Effector memory CD8-positive, alpha-beta T cell (primary cell): Measurements from ENCODE around the gene GPC5.

ENCODE experiments used
- ATAC-seq: fragments of 150-1000 bp; cut with Tn5 transposase; replicated peaks from 2 replicates; pipeline ENCODE4 v1.10.0; 2021; ENCODE audit warnings: mild to moderate bottlenecking, moderate library complexity
- DNase-seq, 3 experiments: peaks; one replicate each; pipeline ENCODE4 v3.0.0; 2021
- H3K27ac Mint-ChIP-seq, 2 donors: one replicate each; pipeline ENCODE4 v1.8.0; 2022; ENCODE audit warnings: mild to moderate bottlenecking in 2 of 2, mixed read lengths in 2 of 2, moderate library complexity in 2 of 2
- H3K27me3 Mint-ChIP-seq, 2 donors: one replicate each; pipeline ENCODE4 v1.8.0; 2022; ENCODE audit warnings: mixed read lengths in 2 of 2
- H3K36me3 Mint-ChIP-seq: one replicate; pipeline ENCODE4 v1.8.0; 2022; ENCODE audit warnings: mild to moderate bottlenecking, moderate library complexity, mixed read lengths; ENCODE audit not compliant: insufficient read depth
- H3K4me1 Mint-ChIP-seq, 2 donors: one replicate each; pipeline ENCODE4 v1.8.0; 2022; ENCODE audit warnings: low read depth in 2 of 2, mixed read lengths in 2 of 2
- H3K4me3 Mint-ChIP-seq, 2 donors: one replicate each; pipeline ENCODE4 v1.8.0; 2022; ENCODE audit warnings: mild to moderate bottlenecking in 2 of 2, mixed read lengths in 2 of 2, moderate library complexity in 2 of 2
- H3K9me3 Mint-ChIP-seq, 2 donors: one replicate each; pipeline ENCODE4 v1.8.0; 2022; ENCODE audit warnings: mixed read lengths in 2 of 2

Gene GPC5

GRCh38 chr13:92320323-92320722 is 921.9 kb downstream of the GPC5 start:
- Mint-ChIP-seq H3K36me3 (no peaks in the 10 kb centered on the region), H3K9me3 (peaks cover 0 to 3% of the 10 kb centered on the region in 2 donors), H3K4me3 (no peak overlapping the region), H3K27ac (no peak overlapping the region), H3K27me3 (no peaks in the 10 kb centered on the region), H3K4me1 (no peaks in the 10 kb centered on the region)
- no peak for DNase-seq
- no peak for ATAC-seq

- Mint-ChIP-seq H3K27me3 (no peaks in the 10 kb centered on the region), H3K4me1 (no peaks in the 10 kb centered on the region), H3K27ac (no peak overlapping the region), H3K4me3 (no peak overlapping the region), H3K9me3 (peaks cover 0 to 3% of the 10 kb centered on the region in 2 donors), H3K36me3 (no peaks in the 10 kb centered on the region)
- DNase-seq (no peak), ATAC-seq (no peak)
These were observed 922.8 kb downstream of the GPC5 start for GRCh38 chr13:92321174-92321573.

- DNase-seq (no peak), ATAC-seq (no peak)
- Mint-ChIP-seq H3K36me3 (no peaks in the 10 kb centered on the region), H3K9me3 (peaks cover 4 to 7% of the 10 kb centered on the region in 2 donors), H3K4me1 (no peaks in the 10 kb centered on the region), H3K27me3 (no peaks in the 10 kb centered on the region), H3K27ac (no peak overlapping the region), H3K4me3 (no peak overlapping the region)
These were observed 947.2 kb downstream of the GPC5 start for GRCh38 chr13:92345627-92346026.

GRCh38 chr13:92346046-92346445 is 947.6 kb downstream of the GPC5 start:
- peaks cover 4 to 7% of the 10 kb centered on the region in 2 donors for H3K9me3 Mint-ChIP-seq
- no peaks in the 10 kb centered on the region for H3K27me3 Mint-ChIP-seq
- no peak for ATAC-seq

GRCh38 chr13:92354583-92354982 is 956.2 kb downstream of the GPC5 start:
- no peaks in the 10 kb centered on the region for H3K27me3 Mint-ChIP-seq
- H3K4me1 Mint-ChIP-seq = no peaks in the 10 kb centered on the region
- no peak overlapping the region for H3K4me3 Mint-ChIP-seq
- H3K9me3 Mint-ChIP-seq = peaks cover 14 to 19% of the 10 kb centered on the region in 2 donors
- no peak for ATAC-seq
- no peak overlapping the region for H3K27ac Mint-ChIP-seq
- no peak for DNase-seq
- H3K36me3 Mint-ChIP-seq = no peaks in the 10 kb centered on the region

More at GRCh38 chr13:92346046-92346445, 947.6 kb downstream of the GPC5 start:
- no peak overlapping the region for H3K27ac Mint-ChIP-seq
- no peaks in the 10 kb centered on the region for H3K36me3 Mint-ChIP-seq
- no peaks in the 10 kb centered on the region for H3K4me1 Mint-ChIP-seq
- no peak for DNase-seq
- no peak overlapping the region for H3K4me3 Mint-ChIP-seq

GRCh38 chr13:92355213-92355612 is 956.8 kb downstream of the GPC5 start:
- Mint-ChIP-seq H3K9me3 (peaks cover 14 to 16% of the 10 kb centered on the region in 2 donors), H3K4me1 (no peaks in the 10 kb centered on the region), H3K36me3 (no peaks in the 10 kb centered on the region), H3K27me3 (no peaks in the 10 kb centered on the region), H3K4me3 (no peak overlapping the region), H3K27ac (no peak overlapping the region)
- DNase-seq (no peak), ATAC-seq (no peak)

- DNase-seq (no peak), ATAC-seq (no peak)
- Mint-ChIP-seq H3K4me3 (no peak overlapping the region), H3K27me3 (no peaks in the 10 kb centered on the region), H3K9me3 (peaks cover 1 to 4% of the 10 kb centered on the region in 2 donors), H3K36me3 (no peaks in the 10 kb centered on the region), H3K4me1 (no peaks in the 10 kb centered on the region), H3K27ac (no peak overlapping the region)
These were observed 964.3 kb downstream of the GPC5 start for GRCh38 chr13:92362717-92363116.

- no peak for DNase-seq
- Mint-ChIP-seq H3K4me3 (no peak overlapping the region), H3K27ac (no peak overlapping the region), H3K27me3 (no peaks in the 10 kb centered on the region), H3K4me1 (no peaks in the 10 kb centered on the region), H3K36me3 (no peaks in the 10 kb centered on the region), H3K9me3 (no peaks in the 10 kb centered on the region)
- ATAC-seq = no peak
These were observed 967.5 kb downstream of the GPC5 start for GRCh38 chr13:92365904-92366303.

- Mint-ChIP-seq H3K4me1 (no peaks in the 10 kb centered on the region), H3K36me3 (no peaks in the 10 kb centered on the region), H3K27ac (no peak overlapping the region), H3K27me3 (no peaks in the 10 kb centered on the region), H3K9me3 (peaks cover 8 to 13% of the 10 kb centered on the region in 2 donors), H3K4me3 (no peak overlapping the region)
- ATAC-seq = no peak
- DNase-seq = no peak
These were observed 979.0 kb downstream of the GPC5 start for GRCh38 chr13:92377396-92377795.

GRCh38 chr13:92379371-92379770 is 981.0 kb downstream of the GPC5 start:
- H3K4me3 Mint-ChIP-seq = no peak overlapping the region
- DNase-seq (no peak), ATAC-seq (no peak)
- no peaks in the 10 kb centered on the region for H3K36me3 Mint-ChIP-seq
- H3K9me3 Mint-ChIP-seq = peaks cover 8 to 13% of the 10 kb centered on the region in 2 donors
- no peaks in the 10 kb centered on the region for H3K27me3 Mint-ChIP-seq
- H3K27ac Mint-ChIP-seq = no peak overlapping the region
- H3K4me1 Mint-ChIP-seq = no peaks in the 10 kb centered on the region

- no peak for DNase-seq
- no peak overlapping the region for H3K27ac Mint-ChIP-seq
- peaks cover 11 to 17% of the 10 kb centered on the region in 2 donors for H3K9me3 Mint-ChIP-seq
- no peaks in the 10 kb centered on the region for H3K27me3 Mint-ChIP-seq
- no peaks in the 10 kb centered on the region for H3K36me3 Mint-ChIP-seq
- no peak overlapping the region for H3K4me3 Mint-ChIP-seq
- ATAC-seq = no peak
- no peaks in the 10 kb centered on the region for H3K4me1 Mint-ChIP-seq
These were observed 986.0 kb downstream of the GPC5 start for GRCh38 chr13:92384410-92384809.

- Mint-ChIP-seq H3K9me3 (peaks cover 5 to 8% of the 10 kb centered on the region in 2 donors), H3K4me1 (no peaks in the 10 kb centered on the region), H3K27ac (no peak overlapping the region), H3K4me3 (no peak overlapping the region), H3K27me3 (no peaks in the 10 kb centered on the region), H3K36me3 (no peaks in the 10 kb centered on the region)
- DNase-seq (no peak), ATAC-seq (no peak)
These were observed 988.8 kb downstream of the GPC5 start for GRCh38 chr13:92387245-92387644.

- H3K36me3 Mint-ChIP-seq = no peaks in the 10 kb centered on the region
- H3K9me3 Mint-ChIP-seq = peaks cover 2 to 8% of the 10 kb centered on the region in 2 donors
- H3K27me3 Mint-ChIP-seq = no peaks in the 10 kb centered on the region
- no peaks in the 10 kb centered on the region for H3K4me1 Mint-ChIP-seq
- H3K27ac Mint-ChIP-seq = no peak overlapping the region
- H3K4me3 Mint-ChIP-seq = no peak overlapping the region
- DNase-seq = no peak
- ATAC-seq = no peak
These were observed 991.8 kb downstream of the GPC5 start for GRCh38 chr13:92390217-92390616.

- ATAC-seq = no peak
- H3K4me1 Mint-ChIP-seq = no peaks in the 10 kb centered on the region
- H3K36me3 Mint-ChIP-seq = no peaks in the 10 kb centered on the region
- DNase-seq = no peak
- peaks cover 5 to 8% of the 10 kb centered on the region in 2 donors for H3K9me3 Mint-ChIP-seq
- H3K27ac Mint-ChIP-seq = no peak overlapping the region
- H3K27me3 Mint-ChIP-seq = no peaks in the 10 kb centered on the region
- no peak overlapping the region for H3K4me3 Mint-ChIP-seq
These were observed 1005.2 kb downstream of the GPC5 start for GRCh38 chr13:92403606-92404005.

- no peaks in the 10 kb centered on the region for H3K27me3 Mint-ChIP-seq
- ATAC-seq (no peak), DNase-seq (no peak)
- no peaks in the 10 kb centered on the region for H3K4me1 Mint-ChIP-seq
- no peak overlapping the region for H3K27ac Mint-ChIP-seq
- no peak overlapping the region for H3K4me3 Mint-ChIP-seq
- no peaks in the 10 kb centered on the region for H3K36me3 Mint-ChIP-seq
- H3K9me3 Mint-ChIP-seq = peaks cover 0 to 2% of the 10 kb centered on the region in 2 donors
These were observed 1009.4 kb downstream of the GPC5 start for GRCh38 chr13:92407858-92408257.
